Left lung (tissue), 10 donors: Measurements from ENCODE around the gene DCAF15. TPM values are rescaled to one million over a fixed set of nuclear protein-coding genes. Genes with fewer than 3 reads are reported as not detected.

ENCODE experiments used
- ATAC-seq: fragments of 200-7000 bp; cut with Tn5 transposase; one replicate; pipeline ENCODE4 v1.9.1; 2020; ENCODE audit warnings: moderate library complexity
- DNase-seq, 4 donors: peaks; one replicate each; pipeline ENCODE4 v3.0.0-alpha.2; 2013 to 2020
- H3K27ac ChIP-seq, 2 donors: fragments of 200-600 bp; sonication (generic) in 1 of 2; one replicate each; pipeline versions ENCODE4 v1.5.0 to v1.8.0; 2020 to 2021
- H3K27me3 ChIP-seq, 2 donors: fragments of 200-600 bp; sonication (generic) in 1 of 2; one replicate each; pipeline versions ENCODE4 v1.5.0 to v1.8.0; 2020 to 2021
- H3K36me3 ChIP-seq, 2 donors: fragments of 200-600 bp; sonication (generic) in 1 of 2; one replicate each; pipeline versions ENCODE4 v1.5.0 to v1.8.0; 2020 to 2021
- H3K4me1 ChIP-seq, 2 donors: fragments of 200-600 bp; one replicate each; pipeline ENCODE4 v1.8.0; 2021
- H3K4me3 ChIP-seq, 2 donors: fragments of 200-600 bp; sonication (generic) in 1 of 2; one replicate each; pipeline versions ENCODE4 v1.5.0 to v1.8.0; 2020 to 2021; ENCODE audit warnings: mild to moderate bottlenecking in 1 of 2
- H3K9me3 ChIP-seq, 2 donors: fragments of 200-600 bp; sonication (generic) in 1 of 2; one replicate each; pipeline versions ENCODE4 v1.5.0 to v1.8.0; 2020 to 2021
- CTCF ChIP-seq, 2 donors: fragments of 200-600 bp; sonication (generic) in 1 of 2; IDR thresholded peaks; one replicate each; pipeline versions ENCODE4 v1.5.0 to v1.8.0; 2021; ENCODE audit warnings: antibody characterized with exemption in 2 of 2
- intact Hi-C, 2 donors: fragments of 100-400 bp; cut with DNase I; formaldehyde crosslinking; loops; one replicate each; pipeline versions ENCODE4 v1.11.2 to v1.14.2; 2022
- polyA plus RNA-seq, 6 donors: library from polyadenylated mRNA; unstranded; fragments of 120-200 nt; gene quantifications; one replicate each; pipeline ENCODE4 v1.2.1, GENCODE V29; 2013; ENCODE audit not compliant: insufficient read length in 6 of 6
- total RNA-seq, 2 donors: library from RNA; stranded (reverse); fragmentation: NEBNext Ultra II Directional; extraction: Animal tissue kit (Norgen Biotek cat#: 25700); gene quantifications; one replicate each; pipeline ENCODE4 v1.2.1, GENCODE V29; 2021
- donor health status: DM: no; HTN: yes; CAD: no.
- donor health status: DM: no; HTN: no; CAD: no.

Gene DCAF15
- total and polyA plus RNA-seq, 8 donors: 20.2 to 33.7 (median 29.3) TPM

- H3K27ac ChIP-seq: no peak overlapping the region
- peaks cover 0 to 6% of the 10 kb centered on the region in 2 donors for H3K9me3 ChIP-seq
- intact Hi-C loops: no loop called here
- H3K4me1 ChIP-seq: peaks cover 0 to 12% of the 10 kb centered on the region in 2 donors
- no peak for TF ChIP-seq CTCF (IDR thresholded peaks at IDR 0.05)
- no peak for ATAC-seq
- no peak overlapping the region for H3K4me3 ChIP-seq
- no peak for DNase-seq
- H3K27me3 ChIP-seq: no peaks in the 10 kb centered on the region
- H3K36me3 ChIP-seq: peaks cover 0 to 97% of the 10 kb centered on the region in 2 donors
These were observed 28.9 kb upstream of the DCAF15 start for GRCh38 chr19:13923194-13923987.

- intact Hi-C loops: no loop called here
- no peaks in the 10 kb centered on the region for H3K27me3 ChIP-seq
- peaks cover 0 to 85% of the 10 kb centered on the region in 2 donors for H3K36me3 ChIP-seq
- H3K9me3 ChIP-seq: peaks cover 0 to 2% of the 10 kb centered on the region in 2 donors
- ATAC-seq (no peak), DNase-seq (no peak)
- peak overlapping the region; percentile 26 to 53 for H3K27ac ChIP-seq
- no peak for TF ChIP-seq CTCF (IDR thresholded peaks at IDR 0.05)
- H3K4me3 ChIP-seq: no peak overlapping the region
- peaks cover 0 to 12% of the 10 kb centered on the region in 2 donors for H3K4me1 ChIP-seq
These were observed 26.3 kb upstream of the DCAF15 start for GRCh38 chr19:13926010-13926409.

GRCh38 chr19:13926715-13927114, 25.6 kb upstream of the DCAF15 start:
- DNase-seq: no peak

GRCh38 chr19:13929340-13929739, 23.0 kb upstream of the DCAF15 start:
- peaks cover 0 to 60% of the 10 kb centered on the region in 2 donors for H3K36me3 ChIP-seq

More at GRCh38 chr19:13926715-13927114, 25.6 kb upstream of the DCAF15 start:
- H3K27me3 ChIP-seq: no peaks in the 10 kb centered on the region
- intact Hi-C loops: no loop called here
- H3K27ac ChIP-seq: peak overlapping the region; percentile 26 to 53
- H3K4me3 ChIP-seq: no peak overlapping the region
- H3K9me3 ChIP-seq: no peaks in the 10 kb centered on the region
- H3K36me3 ChIP-seq: peaks cover 0 to 85% of the 10 kb centered on the region in 2 donors
- peak; percentile 23 for ATAC-seq
- peaks cover 0 to 12% of the 10 kb centered on the region in 2 donors for H3K4me1 ChIP-seq
- no peak for TF ChIP-seq CTCF (IDR thresholded peaks at IDR 0.05)

More at GRCh38 chr19:13929340-13929739, 23.0 kb upstream of the DCAF15 start:
- H3K4me1 ChIP-seq: peaks cover 0 to 12% of the 10 kb centered on the region in 2 donors
- TF ChIP-seq CTCF (IDR thresholded peaks at IDR 0.05): no peak
- H3K9me3 ChIP-seq: no peaks in the 10 kb centered on the region
- no peak overlapping the region for H3K4me3 ChIP-seq
- no peak overlapping the region for H3K27ac ChIP-seq
- no peak for ATAC-seq
- intact Hi-C loops: no loop called here
- H3K27me3 ChIP-seq: peaks cover 0 to 4% of the 10 kb centered on the region in 2 donors
- DNase-seq: no peak
